Brain pericyte (primary cell): ENCODE measurements around the gene MARCHF11.

Experiments
- DNase-seq: peaks from one replicate; pipeline ENCODE4 v3.0.0-alpha.2; 2012; ENCODE audit warnings: low read depth, low spot score

The MARCHF11 gene

DNA sequence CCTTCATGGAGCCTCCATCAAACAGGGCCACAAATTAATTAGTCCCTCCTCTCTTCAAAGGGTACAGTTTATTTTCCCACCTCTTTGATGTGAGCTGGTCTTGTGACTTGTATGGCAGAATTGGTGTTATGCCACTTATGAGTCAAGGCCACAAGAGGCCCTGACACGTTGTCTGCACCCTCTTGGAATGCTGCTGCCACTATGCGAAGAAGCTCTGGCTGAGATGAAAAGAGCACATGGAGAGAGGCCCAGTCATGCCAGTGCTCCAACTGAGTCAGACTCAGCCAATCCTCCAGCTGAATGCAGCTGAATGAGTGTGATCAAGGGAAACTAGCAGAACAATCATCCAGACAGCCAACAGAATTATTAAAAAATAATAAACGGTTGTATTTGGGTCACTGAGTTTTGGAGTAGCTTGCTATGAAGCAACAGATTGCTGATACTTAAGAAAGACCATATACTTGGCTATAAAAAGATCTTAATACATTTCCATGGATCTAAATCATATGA lies 128.3 kb downstream of the MARCHF11 start:
- DNase-seq = no peak

DNA sequence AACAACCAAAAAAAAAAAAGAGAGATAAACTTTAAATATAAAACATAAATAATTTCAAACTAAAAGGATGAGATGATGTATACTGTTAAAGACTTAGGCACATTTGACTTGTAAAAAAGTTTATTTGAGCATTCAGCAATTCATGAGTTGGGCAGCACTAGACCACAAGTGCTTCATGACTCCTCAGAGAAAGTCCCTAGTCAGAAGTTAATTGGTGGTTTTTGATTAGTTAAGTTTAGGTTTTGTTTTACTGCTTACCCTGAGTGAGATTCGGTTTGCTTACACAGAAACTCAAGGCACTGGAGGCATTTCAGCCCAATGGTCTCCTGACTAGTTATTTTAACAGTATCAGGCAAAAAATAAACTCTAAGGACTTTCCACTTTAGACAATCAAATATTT lies 129.2 kb downstream of the MARCHF11 start:
- no peak for DNase-seq

DNA sequence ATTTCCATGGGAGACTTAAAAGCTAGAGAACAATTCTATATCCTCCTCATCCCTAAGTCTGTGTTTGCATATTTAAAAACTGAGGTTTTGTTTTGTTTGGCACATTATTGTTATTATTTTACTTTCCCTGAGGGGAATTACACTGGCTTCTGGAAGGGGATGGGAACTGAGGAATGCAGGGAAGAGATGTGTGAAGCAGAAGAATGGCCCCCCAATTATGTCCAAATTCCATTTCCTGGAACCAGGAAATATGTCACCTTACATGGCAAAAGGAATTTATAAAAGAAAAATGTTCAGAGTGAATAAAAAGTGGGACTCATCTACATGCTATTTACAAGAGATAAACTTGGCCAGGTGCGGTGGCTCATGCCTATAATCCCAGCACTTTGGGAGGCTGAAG lies 129.8 kb downstream of the MARCHF11 start:
- no peak for DNase-seq

GRCh38 chr5:16048132-16048531 lies 131.5 kb downstream of the MARCHF11 start:
- DNase-seq = no peak

DNA sequence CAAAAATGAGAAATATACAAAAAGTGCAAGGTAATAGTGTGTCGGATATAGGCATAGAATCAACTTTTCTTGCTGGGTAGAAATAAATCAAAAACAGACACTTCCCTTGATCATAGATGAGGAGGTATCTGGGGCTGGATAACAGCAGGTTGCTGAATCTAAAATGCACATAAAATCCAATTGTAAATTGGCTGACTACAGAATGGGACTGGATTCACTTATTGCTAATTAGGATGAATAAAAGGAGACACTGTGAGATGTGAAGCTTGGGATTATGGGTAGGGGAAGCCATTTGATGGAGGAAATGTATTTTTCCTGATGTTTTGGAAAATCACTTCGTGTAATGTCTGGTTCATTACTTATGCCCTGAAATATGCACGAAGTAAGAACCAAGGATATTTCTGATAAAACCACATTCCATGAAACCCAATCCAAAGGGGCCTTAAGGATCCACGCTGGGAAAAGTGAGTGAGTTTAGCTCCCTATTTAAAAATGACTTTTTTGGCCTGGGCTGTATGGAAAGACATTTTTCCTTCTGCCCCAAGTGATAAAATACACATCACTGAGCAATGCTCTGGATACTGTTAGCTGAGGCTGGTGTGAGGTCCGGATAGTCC lies 136.1 kb downstream of the MARCHF11 start:
- no peak for DNase-seq

- DNase-seq = no peak
Observed at GRCh38 chr5:16037121-16037845, 142.3 kb downstream of the MARCHF11 start.

DNA sequence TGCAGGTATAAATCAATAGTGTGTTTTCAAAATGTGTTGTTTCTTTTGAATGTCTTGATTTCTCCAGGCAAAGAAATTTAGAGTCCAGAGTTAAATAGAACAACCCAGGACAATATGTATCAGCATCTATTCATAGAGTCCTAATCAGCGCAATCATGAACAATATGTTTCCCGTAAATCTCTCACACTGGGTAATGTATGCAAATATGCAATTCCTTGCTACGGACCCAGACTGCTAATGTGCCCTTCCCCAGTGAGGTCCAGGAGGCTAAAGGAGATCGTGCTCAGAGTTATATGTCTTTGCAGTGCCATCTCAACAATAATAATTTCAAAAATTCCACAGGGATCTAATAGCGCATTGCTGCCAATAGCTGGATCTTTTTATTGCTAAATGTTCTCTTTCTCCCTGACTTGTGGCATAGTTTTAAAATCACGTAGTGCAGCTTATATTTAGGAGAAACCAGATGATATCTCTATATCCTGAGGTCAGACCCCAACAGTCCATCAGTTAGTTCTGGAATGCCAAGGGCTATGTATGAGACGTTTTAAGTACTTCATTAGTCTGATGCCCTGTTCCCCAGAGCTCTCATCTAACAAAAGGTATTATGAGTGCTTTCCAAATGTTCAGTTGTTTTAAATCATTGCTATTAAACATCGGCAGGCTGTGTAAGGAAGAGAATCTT lies 145.1 kb downstream of the MARCHF11 start:
- no peak for DNase-seq

- DNase-seq = no peak
Observed at GRCh38 chr5:16033187-16033925, 146.2 kb downstream of the MARCHF11 start.

DNA sequence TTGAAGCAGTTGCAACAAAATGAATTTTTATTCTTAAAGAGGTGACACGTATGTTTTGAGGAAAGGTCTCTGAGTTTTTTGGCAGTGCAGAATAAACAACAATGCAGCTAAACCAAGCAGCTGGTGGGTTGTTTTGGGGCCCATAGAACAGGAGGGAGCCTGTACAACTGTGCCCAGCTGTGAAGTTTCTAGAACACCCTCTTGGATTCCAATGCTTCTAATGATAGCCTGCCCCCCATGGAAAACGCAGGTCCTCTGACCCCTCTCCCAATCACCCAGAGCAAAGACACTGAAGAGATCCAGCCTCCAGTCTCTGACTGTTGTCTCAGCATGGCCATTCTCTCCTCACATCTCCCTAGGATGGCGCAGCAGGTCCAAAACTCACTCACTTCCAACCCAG lies 150.9 kb downstream of the MARCHF11 start:
- no peak for DNase-seq

DNA sequence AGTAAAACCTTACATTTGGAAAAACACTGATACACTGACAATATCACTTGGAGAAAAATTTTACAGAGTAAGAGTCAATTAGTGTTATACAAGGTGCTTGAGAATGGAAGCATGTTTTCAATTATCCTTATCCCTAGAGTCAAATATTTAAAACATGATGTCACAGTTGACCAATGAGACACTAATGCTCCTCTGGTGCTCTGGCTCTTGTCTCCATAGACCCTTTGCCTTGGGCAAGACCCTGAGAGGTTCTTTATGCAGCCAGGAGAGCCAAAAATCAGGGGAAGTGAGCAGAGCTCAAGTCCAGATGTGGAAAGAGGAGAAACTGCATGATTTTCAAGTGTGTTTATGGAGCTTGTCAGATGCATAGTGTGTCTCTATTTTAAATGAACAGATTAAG lies 153.9 kb downstream of the MARCHF11 start:
- no peak for DNase-seq

DNA sequence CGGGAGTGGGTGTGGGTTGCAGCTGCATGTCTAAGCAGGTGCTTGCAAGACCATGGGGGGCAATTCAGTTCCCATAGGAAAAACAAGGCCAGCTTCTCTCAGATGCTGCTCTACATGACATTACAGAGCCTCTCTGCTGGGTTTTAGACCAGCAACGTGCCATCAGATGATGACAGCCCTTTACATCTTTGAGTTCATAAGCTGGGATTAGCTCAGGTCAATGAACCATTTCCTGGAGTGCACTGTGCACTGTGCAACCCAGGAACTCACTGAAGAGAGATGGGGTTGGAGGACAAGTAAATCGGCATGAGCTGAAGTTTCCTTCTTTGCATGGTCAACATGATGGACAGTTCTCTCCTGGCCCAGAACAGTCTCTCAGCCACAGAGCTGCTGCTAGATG lies 160.6 kb downstream of the MARCHF11 start:
- DNase-seq = no peak

- no peak for DNase-seq
Observed at GRCh38 chr5:16017720-16018119, 161.9 kb downstream of the MARCHF11 start.
